Activated T-helper 1 cell treated with anti-CD3 and anti-CD28 coated beads, Interleukin-12 subunit alpha, Interleukin-12 subunit beta, Interleukin-2, Interleukin-4 antibody, amounts not matched to agents 30 ng/mL and 10 ng/mL and 1 ng/mL, durations not matched to agents 14 hours and 24 hours and 36 hours (primary cell): ENCODE measurements around the gene NKAIN2. TPM values are rescaled to one million over a fixed set of nuclear protein-coding genes. Genes with fewer than 3 reads are reported as not detected.
"Not testable (repeated sequence)": the region's sequence is repeated elsewhere in the genome, so short reads cannot be mapped to it uniquely, and the experiment has no call there.

Experiments used
- DNase-seq: peaks from one replicate; pipeline ENCODE4 v3.0.0; 2021; ENCODE audit warnings: low spot score
- H3K27ac Mint-ChIP-seq: one replicate; pipeline ENCODE4 v1.8.0; 2021; ENCODE audit warnings: mild to moderate bottlenecking, mixed read lengths
- H3K27me3 Mint-ChIP-seq: one replicate; pipeline ENCODE4 v1.8.0; 2022; ENCODE audit warnings: mild to moderate bottlenecking, moderate library complexity, mixed read lengths; ENCODE audit not compliant: insufficient read depth
- H3K36me3 Mint-ChIP-seq: one replicate; pipeline ENCODE4 v1.8.0; 2021; ENCODE audit warnings: low read depth, mixed read lengths
- H3K4me1 Mint-ChIP-seq: one replicate; pipeline ENCODE4 v1.8.0; 2021; ENCODE audit warnings: low read depth, mixed read lengths
- H3K4me3 Mint-ChIP-seq: one replicate; pipeline ENCODE4 v1.8.0; 2021; ENCODE audit warnings: mild to moderate bottlenecking, moderate library complexity, mixed read lengths
- H3K9me3 Mint-ChIP-seq: one replicate; pipeline ENCODE4 v1.8.0; 2021; ENCODE audit warnings: mixed read lengths
- intact Hi-C: fragments of 100-400 bp; cut with micrococcal nuclease; formaldehyde crosslinking; loops from one replicate; pipeline ENCODE4 v1.15.1; 2024
- total RNA-seq: library from RNA; stranded (reverse); gene quantifications from 2 replicates; pipeline ENCODE4 v1.2.3, GENCODE V29; 2022

Gene NKAIN2
- total RNA-seq, 1 donor from 2014 or later: not detected

GRCh38 chr6:124670801-124671200 is 867.1 kb downstream of the NKAIN2 start:
- no peak for DNase-seq
- H3K27me3 Mint-ChIP-seq: no peaks in the 10 kb centered on the region
- intact Hi-C loops: no loop called here
- no peak overlapping the region for H3K4me3 Mint-ChIP-seq
- H3K36me3 Mint-ChIP-seq: no peaks in the 10 kb centered on the region
- H3K27ac Mint-ChIP-seq: no peak overlapping the region
- no peaks in the 10 kb centered on the region for H3K4me1 Mint-ChIP-seq
- H3K9me3 Mint-ChIP-seq: peaks cover 2% of the 10 kb centered on the region

GRCh38 chr6:124671324-124671723 is 867.7 kb downstream of the NKAIN2 start:
- Mint-ChIP-seq H3K4me1 (no peaks in the 10 kb centered on the region), H3K36me3 (no peaks in the 10 kb centered on the region), H3K9me3 (peaks cover 5% of the 10 kb centered on the region), H3K27me3 (no peaks in the 10 kb centered on the region), H3K4me3 (no peak overlapping the region), H3K27ac (no peak overlapping the region)
- no peak for DNase-seq
- intact Hi-C loops: no loop called here

DNA sequence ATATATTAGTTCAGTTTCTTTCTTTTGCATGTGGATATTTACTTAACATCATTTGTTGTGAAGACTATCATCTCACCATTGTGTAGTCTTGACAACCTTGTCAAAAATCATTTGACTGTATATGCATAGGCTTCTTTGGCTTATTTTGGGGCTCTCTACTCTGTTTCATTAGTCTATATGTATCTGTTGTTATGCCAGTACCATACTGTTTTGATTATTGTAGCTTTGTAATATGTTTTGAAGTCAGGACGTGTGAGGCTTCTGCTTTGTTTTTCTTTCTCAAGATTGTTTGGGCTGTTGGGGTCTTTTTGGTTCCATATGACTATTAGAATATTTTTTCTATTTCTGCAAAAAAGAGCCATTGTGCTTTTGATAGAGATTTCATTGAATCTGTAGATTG is 870.4 kb downstream of the NKAIN2 start:
- intact Hi-C loops: no loop called here

DNA sequence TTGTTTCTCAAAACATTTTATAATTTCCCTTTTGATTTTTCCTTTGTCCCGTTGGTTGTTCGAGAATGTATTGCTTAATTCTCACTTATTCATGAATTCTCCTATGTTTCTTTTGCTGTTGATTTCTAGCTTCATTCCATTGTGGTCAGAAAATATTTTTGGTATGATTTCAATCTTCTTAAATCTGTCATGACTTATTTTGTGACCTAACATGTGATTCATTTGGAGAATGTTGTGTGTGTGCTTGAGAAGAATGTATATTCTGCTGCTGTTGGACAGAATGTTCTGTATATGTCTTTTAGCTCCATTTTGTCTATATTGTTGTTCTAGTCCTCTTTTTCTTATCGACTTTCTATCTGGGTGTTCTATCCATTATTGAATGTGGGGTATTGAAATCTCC is 872.4 kb downstream of the NKAIN2 start:
- H3K4me1 Mint-ChIP-seq: no peaks in the 10 kb centered on the region
- no peak for DNase-seq
- no peak overlapping the region for H3K27ac Mint-ChIP-seq
- H3K36me3 Mint-ChIP-seq: no peaks in the 10 kb centered on the region
- H3K27me3 Mint-ChIP-seq: no peaks in the 10 kb centered on the region
- no peak overlapping the region for H3K4me3 Mint-ChIP-seq
- peaks cover 28% of the 10 kb centered on the region for H3K9me3 Mint-ChIP-seq
- intact Hi-C loops: no loop called here

More for the DNA sequence above, 870.4 kb downstream of the NKAIN2 start:
- no peaks in the 10 kb centered on the region for H3K36me3 Mint-ChIP-seq
- no peak overlapping the region for H3K4me3 Mint-ChIP-seq
- no peaks in the 10 kb centered on the region for H3K4me1 Mint-ChIP-seq
- DNase-seq: no peak
- no peaks in the 10 kb centered on the region for H3K27me3 Mint-ChIP-seq
- H3K9me3 Mint-ChIP-seq: peaks cover 24% of the 10 kb centered on the region
- no peak overlapping the region for H3K27ac Mint-ChIP-seq

- DNase-seq: no peak
- peaks cover 28% of the 10 kb centered on the region for H3K9me3 Mint-ChIP-seq
- no peak overlapping the region for H3K4me3 Mint-ChIP-seq
- H3K4me1 Mint-ChIP-seq: no peaks in the 10 kb centered on the region
- H3K27me3 Mint-ChIP-seq: no peaks in the 10 kb centered on the region
- intact Hi-C loops: no loop called here
- no peaks in the 10 kb centered on the region for H3K36me3 Mint-ChIP-seq
- H3K27ac Mint-ChIP-seq: no peak overlapping the region
Observed at GRCh38 chr6:124677874-124678273, 874.2 kb downstream of the NKAIN2 start.

DNA sequence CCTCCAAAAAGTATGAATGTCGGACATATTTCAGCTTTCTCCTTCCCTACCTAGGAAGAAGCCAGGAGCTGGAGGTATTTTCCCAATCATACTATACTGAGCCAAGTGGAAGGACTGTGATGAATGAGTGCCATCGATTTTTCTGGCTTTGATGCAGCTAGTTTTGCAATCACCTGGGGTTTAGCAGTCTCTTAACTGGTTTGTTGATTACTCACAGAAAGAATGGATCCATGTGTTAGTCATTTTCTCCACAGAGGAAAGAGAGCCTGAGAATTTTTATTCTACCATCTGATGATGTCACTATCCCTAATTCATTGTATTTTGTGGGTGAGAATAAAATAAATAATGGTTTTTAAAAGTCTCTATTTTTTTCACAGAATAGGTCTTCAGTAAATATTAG is 875.7 kb downstream of the NKAIN2 start:
- intact Hi-C loops: no loop called here
- Mint-ChIP-seq H3K4me1 (no peaks in the 10 kb centered on the region), H3K27me3 (no peaks in the 10 kb centered on the region), H3K9me3 (peaks cover 28% of the 10 kb centered on the region), H3K27ac (no peak overlapping the region), H3K4me3 (no peak overlapping the region), H3K36me3 (no peaks in the 10 kb centered on the region)
- no peak for DNase-seq

GRCh38 chr6:124682751-124683150 is 879.1 kb downstream of the NKAIN2 start:
- no peaks in the 10 kb centered on the region for H3K27me3 Mint-ChIP-seq
- no peak overlapping the region for H3K4me3 Mint-ChIP-seq
- no peak overlapping the region for H3K27ac Mint-ChIP-seq
- peaks cover 17% of the 10 kb centered on the region for H3K9me3 Mint-ChIP-seq
- DNase-seq: no peak
- intact Hi-C loops: no loop called here
- no peaks in the 10 kb centered on the region for H3K36me3 Mint-ChIP-seq
- H3K4me1 Mint-ChIP-seq: no peaks in the 10 kb centered on the region

DNA sequence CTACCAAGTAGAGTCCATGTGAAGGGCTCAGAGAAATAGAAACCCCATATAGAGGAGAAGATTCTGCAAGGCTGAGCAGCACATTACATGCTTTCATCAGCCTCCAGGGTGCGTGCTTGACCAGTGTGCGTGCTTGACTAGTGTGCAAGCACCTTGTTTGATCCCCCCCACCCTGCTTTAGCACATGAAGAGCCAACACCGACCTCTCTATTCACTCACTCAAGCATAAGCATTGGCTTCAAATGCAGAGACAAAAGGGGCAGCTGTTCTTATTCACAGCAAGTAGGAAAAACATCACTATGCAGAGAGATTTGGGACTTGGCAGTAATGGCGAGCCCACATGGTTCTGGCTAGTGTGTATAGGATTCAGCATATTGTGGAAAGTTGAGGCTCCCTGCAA is 879.8 kb downstream of the NKAIN2 start:
- Mint-ChIP-seq H3K4me1 (no peaks in the 10 kb centered on the region), H3K9me3 (peaks cover 9% of the 10 kb centered on the region), H3K27ac (no peak overlapping the region), H3K36me3 (no peaks in the 10 kb centered on the region), H3K4me3 (no peak overlapping the region), H3K27me3 (no peaks in the 10 kb centered on the region)
- intact Hi-C loops: no loop called here
- no peak for DNase-seq

DNA sequence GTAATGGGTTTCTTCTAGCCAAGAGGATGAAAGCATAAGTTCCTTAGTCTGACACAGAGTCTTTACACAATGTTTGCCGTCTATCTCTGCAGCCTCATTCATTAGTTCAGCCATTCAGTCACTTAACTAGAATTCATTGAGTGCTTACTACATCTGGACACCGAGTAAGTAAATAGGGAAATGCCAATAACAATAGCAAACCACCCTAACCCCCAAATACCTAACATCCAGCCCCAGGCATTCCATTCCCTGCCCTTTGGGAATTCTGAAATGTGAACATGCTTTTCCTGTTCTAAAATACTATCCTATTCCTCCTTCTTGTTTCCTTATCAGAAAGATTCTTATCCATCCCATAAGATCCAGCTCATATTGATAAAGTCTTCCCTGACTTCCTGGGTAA is 881.0 kb downstream of the NKAIN2 start:
- Mint-ChIP-seq H3K4me3 (no peak overlapping the region), H3K27me3 (no peaks in the 10 kb centered on the region), H3K4me1 (no peaks in the 10 kb centered on the region), H3K9me3 (no peaks in the 10 kb centered on the region), H3K27ac (no peak overlapping the region), H3K36me3 (no peaks in the 10 kb centered on the region)
- intact Hi-C loops: no loop called here
- no peak for DNase-seq

GRCh38 chr6:124688369-124688768 is 884.7 kb downstream of the NKAIN2 start:
- intact Hi-C loops: no loop called here
- no peak overlapping the region for H3K27ac Mint-ChIP-seq
- H3K4me1 Mint-ChIP-seq: no peaks in the 10 kb centered on the region
- H3K4me3 Mint-ChIP-seq: no peak overlapping the region
- no peaks in the 10 kb centered on the region for H3K27me3 Mint-ChIP-seq
- DNase-seq: no peak
- H3K9me3 Mint-ChIP-seq: no peaks in the 10 kb centered on the region
- H3K36me3 Mint-ChIP-seq: no peaks in the 10 kb centered on the region

- no peaks in the 10 kb centered on the region for H3K36me3 Mint-ChIP-seq
- H3K9me3 Mint-ChIP-seq: no peaks in the 10 kb centered on the region
- H3K4me1 Mint-ChIP-seq: no peaks in the 10 kb centered on the region
- intact Hi-C loops: no loop called here
- H3K27me3 Mint-ChIP-seq: no peaks in the 10 kb centered on the region
- no peak for DNase-seq
- no peak overlapping the region for H3K27ac Mint-ChIP-seq
- H3K4me3 Mint-ChIP-seq: no peak overlapping the region
Observed at GRCh38 chr6:124694139-124694705, 890.6 kb downstream of the NKAIN2 start.

DNA sequence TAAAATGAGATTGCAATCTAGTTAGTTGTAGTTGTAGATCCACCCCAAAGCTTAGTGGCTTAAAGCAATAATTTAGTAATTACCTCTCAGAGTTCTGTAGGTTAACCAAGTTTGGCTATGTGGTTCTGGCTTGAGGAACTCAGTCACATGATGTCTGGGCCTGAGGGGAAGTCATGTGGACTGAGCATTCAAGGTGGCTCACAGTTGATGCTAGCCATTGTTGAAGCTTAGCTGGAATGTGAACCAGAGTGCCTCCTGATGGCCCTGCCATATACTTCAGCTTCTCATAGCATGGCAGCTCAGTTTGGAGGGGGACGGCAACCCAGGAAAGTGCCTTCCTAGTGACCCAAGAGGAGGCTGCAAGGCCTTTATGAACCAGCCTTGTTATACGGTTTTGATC is 895.4 kb downstream of the NKAIN2 start:
- Mint-ChIP-seq H3K36me3 (no peaks in the 10 kb centered on the region), H3K4me1 (no peaks in the 10 kb centered on the region), H3K4me3 (no peak overlapping the region), H3K27me3 (no peaks in the 10 kb centered on the region), H3K9me3 (no peaks in the 10 kb centered on the region), H3K27ac (no peak overlapping the region)
- intact Hi-C loops: no loop called here
- no peak for DNase-seq

DNA sequence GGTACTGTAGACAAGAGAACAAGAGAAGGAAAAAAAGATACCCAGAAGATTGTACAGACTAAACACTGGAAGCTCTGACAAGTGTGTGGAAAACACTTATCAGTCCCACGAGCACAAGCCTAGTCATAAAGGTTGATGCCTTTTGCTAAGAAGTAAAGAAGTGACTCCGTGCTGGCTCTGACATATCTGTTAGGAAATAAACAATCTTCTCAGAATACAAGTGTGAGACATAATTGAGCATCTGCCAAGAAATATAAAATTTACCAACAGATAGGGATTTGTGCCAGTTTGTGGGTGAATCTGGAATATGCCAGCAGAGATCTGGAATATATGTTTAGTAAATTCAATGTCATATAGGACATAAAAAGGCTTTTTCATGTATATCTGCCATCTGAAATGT is 899.9 kb downstream of the NKAIN2 start:
- DNase-seq: no peak
- intact Hi-C loops: no loop called here
- H3K27ac Mint-ChIP-seq: no peak overlapping the region
- H3K9me3 Mint-ChIP-seq: no peaks in the 10 kb centered on the region
- H3K27me3 Mint-ChIP-seq: no peaks in the 10 kb centered on the region
- H3K4me3 Mint-ChIP-seq: no peak overlapping the region
- no peaks in the 10 kb centered on the region for H3K4me1 Mint-ChIP-seq
- no peaks in the 10 kb centered on the region for H3K36me3 Mint-ChIP-seq

GRCh38 chr6:124712532-124712931 is 908.9 kb downstream of the NKAIN2 start:
- H3K36me3 Mint-ChIP-seq, DNase-seq, H3K4me1 Mint-ChIP-seq, intact Hi-C loops, H3K4me3 Mint-ChIP-seq, H3K27me3 Mint-ChIP-seq, H3K27ac Mint-ChIP-seq, H3K9me3 Mint-ChIP-seq: not testable (repeated sequence)
